Activated naive CD8-positive, alpha-beta T cell treated with anti-CD3 and anti-CD28 coated beads, Interleukin-2, amount 50 U/mL, for 24 hours (primary cell): Measurements from ENCODE around the gene CABLES2.
"Not testable (repeated sequence)": the region's sequence is repeated elsewhere in the genome, so short reads cannot be mapped to it uniquely, and the experiment has no call there.

Source experiments
- ATAC-seq: fragments of 150-1000 bp; cut with Tn5 transposase; one replicate; pipeline ENCODE4 v1.10.0; 2021
- DNase-seq: peaks from one replicate; pipeline ENCODE4 v3.0.0; 2021
- H3K27ac Mint-ChIP-seq: one replicate; pipeline ENCODE4 v1.8.0; 2021; ENCODE audit warnings: mild to moderate bottlenecking, mixed read lengths
- H3K27me3 Mint-ChIP-seq: one replicate; pipeline ENCODE4 v1.8.0; 2021; ENCODE audit warnings: mixed read lengths
- H3K36me3 Mint-ChIP-seq: one replicate; pipeline ENCODE4 v1.8.0; 2021; ENCODE audit warnings: low read depth, mixed read lengths
- H3K4me1 Mint-ChIP-seq: one replicate; pipeline ENCODE4 v1.8.0; 2021; ENCODE audit warnings: mixed read lengths
- H3K4me3 Mint-ChIP-seq: one replicate; pipeline ENCODE4 v1.8.0; 2021; ENCODE audit warnings: mild to moderate bottlenecking, moderate library complexity, mixed read lengths
- H3K9me3 Mint-ChIP-seq: one replicate; pipeline ENCODE4 v1.8.0; 2021; ENCODE audit warnings: mixed read lengths

CABLES2 gene

GRCh38 chr20:62427172-62428001 lies 20.3 kb upstream of the CABLES2 start, which contains the start of gene RBBP8NL:
TSS of gene RBBP8NL (minus strand) at chr20:62427539. CDS start at chr20:62419647, 7,892 bp downstream.
- no peak within 1 kb of the TSS for H3K4me3 Mint-ChIP-seq
- no peaks in the 10 kb centered on the region for H3K4me1 Mint-ChIP-seq
- no peak for ATAC-seq
- no peaks in the 10 kb centered on the region for H3K36me3 Mint-ChIP-seq
- peaks cover 3% of the 10 kb centered on the region for H3K27me3 Mint-ChIP-seq
- H3K9me3 Mint-ChIP-seq: no peaks in the 10 kb centered on the region
- DNase-seq: no peak
- no peak within 1 kb of the TSS for H3K27ac Mint-ChIP-seq

- Mint-ChIP-seq H3K9me3 (no peaks in the 10 kb centered on the region), H3K4me3 (no peak overlapping the region), H3K4me1 (no peaks in the 10 kb centered on the region), H3K27ac (no peak overlapping the region), H3K36me3 (no peaks in the 10 kb centered on the region), H3K27me3 (peaks cover 3% of the 10 kb centered on the region)
- ATAC-seq (no peak), DNase-seq (no peak)
Measured at GRCh38 chr20:62426699-62427131, 19.6 kb upstream of the CABLES2 start.

GRCh38 chr20:62426059-62426348 lies 18.9 kb upstream of the CABLES2 start:
- not testable (repeated sequence) for H3K4me3 Mint-ChIP-seq, H3K4me1 Mint-ChIP-seq, H3K27me3 Mint-ChIP-seq, ATAC-seq, DNase-seq, H3K27ac Mint-ChIP-seq, H3K36me3 Mint-ChIP-seq, H3K9me3 Mint-ChIP-seq

DNA sequence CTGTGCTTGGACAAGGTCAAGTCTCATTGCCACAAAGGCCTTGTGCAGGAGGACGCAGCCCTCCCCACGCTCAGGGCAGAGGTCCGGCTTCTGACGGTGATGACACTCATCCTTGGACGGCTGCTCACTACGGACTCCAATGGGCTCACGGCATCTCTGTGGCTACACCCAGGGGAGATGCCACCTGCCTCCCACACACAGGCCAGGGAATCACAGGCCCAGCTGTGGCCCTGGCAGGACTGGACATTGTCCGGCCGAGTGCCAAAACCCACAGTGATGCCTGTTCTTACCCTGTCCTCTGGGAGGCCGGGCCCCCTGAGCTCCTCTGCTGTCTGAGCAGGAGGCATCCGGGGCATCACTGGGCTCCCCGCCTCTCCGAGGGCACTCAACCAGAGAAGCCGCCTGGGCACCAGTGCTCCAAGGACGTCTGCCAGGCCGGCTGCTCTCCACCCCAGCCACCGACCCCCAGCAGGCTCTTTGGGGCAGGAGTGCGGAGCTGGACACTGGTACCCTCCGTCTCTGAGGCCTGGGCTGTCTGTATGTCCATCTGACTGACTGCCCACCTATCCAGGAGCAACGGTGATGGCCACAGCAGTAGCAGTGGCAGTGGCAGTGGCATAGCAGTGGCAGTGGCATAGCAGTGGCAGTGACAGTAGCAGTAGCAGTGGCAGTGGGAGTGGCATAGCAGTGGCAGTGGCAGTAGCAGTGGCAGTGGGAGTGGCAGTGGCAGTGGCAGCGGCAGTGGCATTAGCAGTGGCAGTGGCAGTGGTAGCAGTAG lies 18.4 kb upstream of the CABLES2 start:
- Mint-ChIP-seq H3K4me1 (no peaks in the 10 kb centered on the region), H3K36me3 (no peaks in the 10 kb centered on the region)
- ATAC-seq: no peak

DNA sequence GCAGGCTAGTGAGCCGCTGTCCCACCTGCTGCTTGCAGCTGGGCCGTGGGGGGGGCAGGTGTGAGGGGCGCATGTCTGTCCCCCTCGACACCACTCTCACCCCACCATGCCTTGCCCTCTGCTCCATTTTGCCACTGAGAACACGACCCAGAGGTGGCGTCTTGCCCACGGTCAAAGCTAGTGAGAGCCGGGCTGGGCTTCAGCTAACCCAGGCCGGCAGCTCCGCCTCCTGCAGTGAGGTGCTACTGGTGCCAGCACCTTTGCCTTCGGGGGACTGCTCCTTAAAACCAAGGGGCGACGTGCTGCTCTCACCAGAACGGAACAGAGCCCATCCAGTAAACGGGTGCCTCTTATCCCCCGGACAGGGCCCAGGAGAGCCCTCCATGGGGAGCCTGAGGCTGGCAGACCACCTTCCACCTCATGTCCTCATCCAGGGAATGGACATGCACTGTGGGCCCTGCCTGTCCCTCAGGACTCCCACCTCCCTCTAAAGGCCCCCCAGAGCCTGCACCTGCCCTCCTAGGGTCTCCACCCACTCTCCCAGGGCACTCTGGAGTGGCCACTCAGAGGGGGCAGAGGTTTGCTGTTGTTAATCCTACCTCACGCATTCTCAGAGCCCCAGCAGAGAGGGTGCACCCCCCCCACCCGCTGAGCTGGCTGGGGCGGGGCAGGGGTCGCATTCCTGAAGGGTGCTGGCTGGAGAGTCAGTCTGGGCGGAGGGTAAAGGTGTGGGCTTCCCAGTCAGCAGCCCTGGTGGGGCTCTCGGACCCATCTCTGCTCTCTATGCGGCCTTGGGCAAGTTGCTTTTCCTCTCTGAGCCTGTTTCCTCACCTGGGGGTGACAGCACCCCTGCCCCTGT lies 17.4 kb upstream of the CABLES2 start:
- no peak overlapping the region for H3K4me3 Mint-ChIP-seq
- H3K4me1 Mint-ChIP-seq: no peaks in the 10 kb centered on the region
- no peaks in the 10 kb centered on the region for H3K9me3 Mint-ChIP-seq
- peaks cover 3% of the 10 kb centered on the region for H3K27me3 Mint-ChIP-seq
- DNase-seq (no peak), ATAC-seq (no peak)
- no peak overlapping the region for H3K27ac Mint-ChIP-seq
- no peaks in the 10 kb centered on the region for H3K36me3 Mint-ChIP-seq

More for the DNA sequence above, 18.4 kb upstream of the CABLES2 start:
- H3K27ac Mint-ChIP-seq: no peak overlapping the region
- peaks cover 3% of the 10 kb centered on the region for H3K27me3 Mint-ChIP-seq
- H3K9me3 Mint-ChIP-seq: no peaks in the 10 kb centered on the region
- no peak for DNase-seq
- H3K4me3 Mint-ChIP-seq: no peak overlapping the region

DNA sequence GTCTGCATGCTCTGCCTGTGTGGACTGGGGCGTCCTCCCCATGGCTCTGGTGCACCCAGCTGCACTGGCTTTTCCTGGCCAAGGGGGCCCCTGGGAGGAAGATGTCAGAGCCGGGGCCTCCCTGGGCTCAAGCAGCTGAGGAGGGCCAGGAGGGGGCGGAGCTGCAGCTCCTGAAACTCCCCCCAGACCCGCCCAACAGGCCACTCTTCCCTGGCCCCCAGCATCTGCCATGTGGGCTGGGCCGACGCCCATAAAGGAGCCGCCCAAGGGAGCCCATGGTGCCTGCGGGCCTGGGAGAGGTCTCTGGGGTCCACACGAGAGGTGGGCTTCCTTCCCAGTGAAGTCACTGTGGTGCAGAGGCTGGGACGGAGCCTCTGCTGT lies 16.2 kb upstream of the CABLES2 start:
- Mint-ChIP-seq H3K27me3 (no peaks in the 10 kb centered on the region), H3K4me3 (no peak overlapping the region), H3K9me3 (no peaks in the 10 kb centered on the region), H3K4me1 (no peaks in the 10 kb centered on the region), H3K36me3 (no peaks in the 10 kb centered on the region), H3K27ac (no peak overlapping the region)
- DNase-seq (no peak), ATAC-seq (no peak)

DNA sequence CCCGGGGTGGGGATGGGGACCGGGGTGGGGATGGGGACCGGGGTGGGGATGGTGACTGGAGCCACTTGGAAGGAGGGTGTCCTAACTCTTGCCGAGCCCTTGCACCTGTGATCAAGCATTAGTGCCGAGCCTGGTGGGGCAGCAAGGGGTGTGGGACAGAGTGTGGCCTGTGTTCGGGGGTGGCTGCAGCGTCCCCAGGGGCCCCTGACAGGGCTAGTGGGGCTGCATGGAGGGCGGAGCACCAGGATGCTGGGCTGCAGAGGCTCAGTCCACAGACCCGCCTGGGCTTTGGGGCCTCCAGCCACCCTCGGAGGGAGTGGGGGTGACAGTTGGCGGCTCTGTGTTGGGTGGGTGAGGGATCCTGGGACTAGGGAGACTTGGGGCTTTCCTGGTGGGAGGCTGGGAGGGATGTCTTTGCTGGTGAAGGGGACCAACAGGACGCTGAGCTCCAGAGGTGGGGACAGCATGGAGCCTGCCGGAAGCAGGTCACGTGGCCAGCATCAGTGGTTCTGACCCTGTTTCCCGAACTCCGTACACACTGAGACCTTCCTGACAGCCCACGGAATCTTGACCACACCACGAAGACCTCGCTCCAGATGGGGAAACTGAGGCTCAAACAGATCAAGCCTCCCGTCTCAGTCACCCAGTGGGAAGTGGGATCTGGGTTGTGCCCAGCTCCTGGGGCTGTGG lies 15.7 kb upstream of the CABLES2 start:
- Mint-ChIP-seq H3K27me3 (no peaks in the 10 kb centered on the region), H3K9me3 (no peaks in the 10 kb centered on the region), H3K27ac (no peak overlapping the region), H3K36me3 (no peaks in the 10 kb centered on the region), H3K4me1 (no peaks in the 10 kb centered on the region), H3K4me3 (no peak overlapping the region)
- DNase-seq: no peak
- no peak for ATAC-seq

DNA sequence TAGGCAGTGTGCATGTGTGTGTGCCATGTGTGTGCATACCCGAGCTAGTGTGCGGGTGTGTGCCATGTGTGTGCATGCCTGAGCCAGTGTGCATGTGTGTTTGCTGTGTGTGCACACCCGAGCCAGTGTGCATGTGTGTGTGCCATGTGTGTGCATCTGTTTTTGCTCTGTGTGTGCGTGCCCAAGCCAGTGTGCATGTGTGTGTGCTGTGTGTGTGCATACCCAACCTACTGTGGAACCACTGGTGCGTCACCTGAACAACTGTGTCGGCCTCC lies 14.6 kb upstream of the CABLES2 start:
- H3K4me3 Mint-ChIP-seq: no peak overlapping the region
- DNase-seq (no peak), ATAC-seq (no peak)
- no peaks in the 10 kb centered on the region for H3K4me1 Mint-ChIP-seq
- H3K36me3 Mint-ChIP-seq: no peaks in the 10 kb centered on the region
- no peaks in the 10 kb centered on the region for H3K9me3 Mint-ChIP-seq
- no peaks in the 10 kb centered on the region for H3K27me3 Mint-ChIP-seq
- no peak overlapping the region for H3K27ac Mint-ChIP-seq

GRCh38 chr20:62420846-62421715 lies 14.0 kb upstream of the CABLES2 start:
- no peaks in the 10 kb centered on the region for H3K4me1 Mint-ChIP-seq
- DNase-seq: no peak
- H3K27me3 Mint-ChIP-seq: no peaks in the 10 kb centered on the region
- H3K4me3 Mint-ChIP-seq: no peak overlapping the region
- no peaks in the 10 kb centered on the region for H3K9me3 Mint-ChIP-seq
- H3K36me3 Mint-ChIP-seq: no peaks in the 10 kb centered on the region
- no peak for ATAC-seq
- no peak overlapping the region for H3K27ac Mint-ChIP-seq

GRCh38 chr20:62419759-62420158 lies 12.7 kb upstream of the CABLES2 start:
- DNase-seq: no peak
- H3K27me3 Mint-ChIP-seq: no peaks in the 10 kb centered on the region
- no peak overlapping the region for H3K27ac Mint-ChIP-seq
- no peak for ATAC-seq
- no peaks in the 10 kb centered on the region for H3K9me3 Mint-ChIP-seq
- H3K4me3 Mint-ChIP-seq: no peak overlapping the region
- no peaks in the 10 kb centered on the region for H3K36me3 Mint-ChIP-seq
- no peaks in the 10 kb centered on the region for H3K4me1 Mint-ChIP-seq

GRCh38 chr20:62418709-62419487 lies 11.8 kb upstream of the CABLES2 start:
- Mint-ChIP-seq H3K27ac (no peak overlapping the region), H3K36me3 (no peaks in the 10 kb centered on the region), H3K4me3 (no peak overlapping the region), H3K27me3 (no peaks in the 10 kb centered on the region), H3K4me1 (no peaks in the 10 kb centered on the region), H3K9me3 (no peaks in the 10 kb centered on the region)
- DNase-seq (no peak), ATAC-seq (no peak)

- no peak for DNase-seq
- no peaks in the 10 kb centered on the region for H3K27me3 Mint-ChIP-seq
- no peak for ATAC-seq
- no peak overlapping the region for H3K27ac Mint-ChIP-seq
- H3K4me1 Mint-ChIP-seq: no peaks in the 10 kb centered on the region
- H3K4me3 Mint-ChIP-seq: no peak overlapping the region
- no peaks in the 10 kb centered on the region for H3K9me3 Mint-ChIP-seq
- no peaks in the 10 kb centered on the region for H3K36me3 Mint-ChIP-seq
Measured at GRCh38 chr20:62417981-62418708, 11.1 kb upstream of the CABLES2 start.
